CD4-positive, CD25-positive, alpha-beta regulatory T cell (primary cell): Measurements from ENCODE around the gene CEBPZ. TPM values are rescaled to one million over a fixed set of nuclear protein-coding genes. Genes with fewer than 3 reads are reported as not detected.
"Not testable (repeated sequence)": the region's sequence is repeated elsewhere in the genome, so short reads cannot be mapped to it uniquely, and the experiment has no call there.

Experiments
- ATAC-seq, 2 donors: fragments of 150-1000 bp; cut with Tn5 transposase; one replicate each; pipeline ENCODE4 v1.10.0; 2021; ENCODE audit warnings: low read depth in 2 of 2, moderate number of reproducible peaks in 2 of 2, moderate library complexity in 1 of 2
- DNase-seq, 3 donors: peaks; one replicate each; pipeline versions ENCODE4 v3.0.0 to v3.0.0-alpha.2; 2012 to 2022; ENCODE audit warnings: mixed read lengths in 1 of 3
- H3K27ac ChIP-seq: one replicate; pipeline ENCODE4 v1.7.0; 2013; ENCODE audit warnings: mild to moderate bottlenecking, low read length; ENCODE audit not compliant: insufficient read depth, poor library complexity, severe bottlenecking
- H3K27me3 ChIP-seq: one replicate; pipeline ENCODE4 v1.7.0; 2013; ENCODE audit warnings: low read length; ENCODE audit not compliant: control insufficient read depth, insufficient read depth
- H3K36me3 ChIP-seq: one replicate; pipeline ENCODE4 v1.7.0; 2013; ENCODE audit warnings: mild to moderate bottlenecking, low read length, moderate library complexity; ENCODE audit not compliant: control insufficient read depth, insufficient read depth
- H3K4me1 ChIP-seq: 2 replicates; pipeline ENCODE4 v1.7.0; 2013; ENCODE audit warnings: mild to moderate bottlenecking, low read length; ENCODE audit not compliant: insufficient read depth, control insufficient read depth, poor library complexity, severe bottlenecking
- H3K4me3 ChIP-seq: one replicate; pipeline ENCODE4 v1.7.0; 2013; ENCODE audit warnings: low read depth, mild to moderate bottlenecking, low read length, moderate library complexity
- H3K9me3 ChIP-seq, 2 experiments: 1 replicate in 1 of 2; 2 replicates in 1 of 2; pipeline ENCODE4 v1.7.0; 2013; ENCODE audit warnings: low read length in 2 of 2, mild to moderate bottlenecking in 1 of 2, moderate library complexity in 1 of 2; ENCODE audit not compliant: control insufficient read depth in 2 of 2
- H3K27ac Mint-ChIP-seq, 3 donors: one replicate each; pipeline ENCODE4 v1.8.0; 2020 to 2022; ENCODE audit warnings: mild to moderate bottlenecking in 3 of 3, mixed read lengths in 3 of 3, moderate library complexity in 2 of 3
- H3K27me3 Mint-ChIP-seq: one replicate; pipeline ENCODE4 v1.8.0; 2022; ENCODE audit warnings: mild to moderate bottlenecking, mixed read lengths
- H3K36me3 Mint-ChIP-seq: one replicate; pipeline ENCODE4 v1.8.0; 2020; ENCODE audit warnings: mixed read lengths
- H3K4me1 Mint-ChIP-seq, 4 donors: one replicate each; pipeline ENCODE4 v1.8.0; 2020 to 2022; ENCODE audit warnings: mixed read lengths in 4 of 4, mild to moderate bottlenecking in 1 of 4
- H3K4me3 Mint-ChIP-seq, 4 donors: one replicate each; pipeline ENCODE4 v1.8.0; 2020 to 2022; ENCODE audit warnings: mild to moderate bottlenecking in 4 of 4, mixed read lengths in 4 of 4, moderate library complexity in 3 of 4
- H3K9me3 Mint-ChIP-seq, 7 donors: one replicate each; pipeline ENCODE4 v1.8.0; 2020 to 2022; ENCODE audit warnings: mixed read lengths in 7 of 7, mild to moderate bottlenecking in 3 of 7, moderate library complexity in 2 of 7
- polyA plus RNA-seq, 4 donors: library from polyadenylated mRNA; unstranded; fragments of 300-500 nt; fragmentation: Illumina TruSeq; gene quantifications; one replicate each; pipeline ENCODE4 v1.2.3, GENCODE V29; 2021
- total RNA-seq: library from RNA; stranded (reverse); gene quantifications from one replicate; pipeline ENCODE4 v1.2.3, GENCODE V29; 2022

The CEBPZ gene
- total and polyA plus RNA-seq, 5 donors from 2014 or later = 25.1 to 64.2 (median 32.6) TPM

DNA sequence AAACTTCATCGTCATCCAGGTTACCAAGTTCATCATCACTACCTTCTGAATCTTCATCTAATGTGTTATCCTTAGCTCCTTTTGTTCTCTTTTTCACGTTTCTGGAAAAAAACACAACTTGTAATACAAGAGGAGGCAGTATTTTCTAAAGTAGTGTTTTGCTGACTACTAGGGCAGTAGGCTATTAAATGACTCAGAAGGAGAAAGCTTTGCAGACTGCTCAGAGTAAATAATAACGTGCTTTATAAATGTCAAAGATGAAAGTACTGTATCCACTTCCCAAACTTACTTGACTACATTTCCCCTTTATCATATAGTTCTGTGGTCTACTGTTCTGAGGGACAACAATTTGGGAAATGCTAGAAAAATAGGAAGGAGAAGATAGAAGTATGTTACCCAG lies 19.5 kb downstream of the CEBPZ start:
- ATAC-seq = no peak
- peaks cover 13 to 25% of the 10 kb centered on the region in 2 experiments for H3K9me3 ChIP-seq
- DNase-seq = no peak
- no peak overlapping the region for H3K27ac ChIP-seq
- H3K4me1 ChIP-seq = no peaks in the 10 kb centered on the region
- peaks cover 66% of the 10 kb centered on the region for H3K36me3 Mint-ChIP-seq
- H3K27ac Mint-ChIP-seq = peak overlapping the region in 2 of 3 donors; percentile 1 to 45
- no peaks in the 10 kb centered on the region for H3K27me3 Mint-ChIP-seq
- H3K9me3 Mint-ChIP-seq = peaks cover 2 to 35% (median 15%) of the 10 kb centered on the region in 7 donors
- no peaks in the 10 kb centered on the region for H3K27me3 ChIP-seq
- H3K4me3 Mint-ChIP-seq = no peak overlapping the region
- H3K4me1 Mint-ChIP-seq = peaks cover 17 to 39% (median 25%) of the 10 kb centered on the region in 4 donors
- no peak overlapping the region for H3K4me3 ChIP-seq
- H3K36me3 ChIP-seq = peaks cover 95% of the 10 kb centered on the region

DNA sequence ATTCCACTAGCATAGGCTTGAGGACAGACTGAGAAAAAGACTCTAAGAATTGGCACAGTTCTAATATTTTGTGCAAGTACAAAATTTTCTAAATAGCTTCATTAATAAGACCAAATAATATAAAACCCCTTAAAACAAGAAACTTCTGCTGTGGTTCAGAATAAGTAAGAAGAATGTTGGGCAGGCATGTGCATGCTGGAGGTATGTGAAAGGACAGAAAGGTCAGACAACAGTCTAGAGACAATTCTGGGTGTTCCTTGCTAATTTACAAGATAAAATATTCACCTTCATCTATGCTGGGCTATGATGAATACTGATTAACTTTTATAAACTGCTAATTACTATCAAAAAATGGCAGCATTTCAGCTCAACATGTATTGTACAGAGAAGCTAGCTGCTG lies 20.2 kb downstream of the CEBPZ start:
- no peak overlapping the region for H3K4me3 Mint-ChIP-seq
- H3K4me1 ChIP-seq = no peaks in the 10 kb centered on the region
- no peaks in the 10 kb centered on the region for H3K27me3 ChIP-seq
- no peak overlapping the region for H3K27ac ChIP-seq
- no peak overlapping the region for H3K4me3 ChIP-seq
- H3K36me3 Mint-ChIP-seq = peaks cover 66% of the 10 kb centered on the region
- H3K27me3 Mint-ChIP-seq = no peaks in the 10 kb centered on the region
- peaks cover 19 to 33% (median 25%) of the 10 kb centered on the region in 4 donors for H3K4me1 Mint-ChIP-seq
- H3K9me3 Mint-ChIP-seq = peaks cover 6 to 40% (median 19%) of the 10 kb centered on the region in 7 donors
- peaks cover 13 to 25% of the 10 kb centered on the region in 2 experiments for H3K9me3 ChIP-seq
- no peak for ATAC-seq
- H3K36me3 ChIP-seq = peaks cover 95% of the 10 kb centered on the region
- DNase-seq = no peak
- H3K27ac Mint-ChIP-seq = peak overlapping the region in 1 of 3 donors; percentile 1

DNA sequence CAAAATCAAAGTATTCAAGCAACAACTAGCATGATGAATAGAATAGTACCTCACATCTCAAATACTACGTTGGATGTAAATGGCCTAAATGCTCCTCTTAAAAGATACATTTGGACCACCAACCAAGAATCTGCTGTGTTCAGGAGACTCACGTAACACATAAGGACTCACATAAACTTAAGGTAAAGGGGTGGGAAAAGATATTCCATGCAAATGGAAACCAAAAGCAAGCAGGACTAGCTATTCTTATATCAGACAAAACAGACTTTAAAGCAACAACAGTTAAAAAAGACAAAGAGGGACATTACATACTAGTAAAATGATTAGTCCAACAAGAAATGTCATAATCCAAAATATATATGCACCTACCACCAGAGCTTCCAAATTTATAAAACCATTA lies 24.6 kb downstream of the CEBPZ start:
- H3K36me3 Mint-ChIP-seq = peaks cover 89% of the 10 kb centered on the region

DNA sequence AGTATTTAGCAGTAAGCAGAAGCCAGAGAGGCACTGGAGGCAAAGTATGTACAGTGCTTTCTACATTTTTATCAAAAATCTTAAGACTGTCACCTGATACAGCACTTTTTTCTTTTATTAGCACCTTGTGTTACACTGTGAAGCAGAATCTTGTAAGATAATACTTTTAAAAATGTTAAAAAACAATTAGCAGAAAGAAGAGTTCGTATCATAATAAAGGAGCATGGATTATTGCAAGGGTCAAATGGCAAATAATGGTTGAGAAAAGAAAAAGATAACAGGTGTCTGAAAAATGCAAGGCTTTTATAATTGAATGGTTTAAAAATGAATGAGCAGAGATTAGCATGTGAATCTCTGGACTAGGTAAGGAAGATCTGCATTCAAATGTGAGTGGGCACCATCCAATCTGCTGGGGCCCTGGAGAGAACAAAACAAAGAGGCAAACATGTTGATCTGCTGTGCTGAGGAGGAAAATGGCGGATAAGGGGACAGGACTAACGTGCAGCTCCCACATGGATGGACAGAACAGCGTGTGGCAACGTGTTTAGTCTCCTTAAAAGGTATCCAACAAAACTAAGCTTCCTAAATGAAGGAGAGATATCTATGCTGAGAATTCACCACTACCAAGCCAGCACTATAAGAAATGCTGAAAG lies 25.6 kb downstream of the CEBPZ start:
- Mint-ChIP-seq H3K4me1 (peaks cover 32 to 47% (median 38%) of the 10 kb centered on the region in 4 donors), H3K27me3 (no peaks in the 10 kb centered on the region), H3K9me3 (peaks cover 6 to 49% (median 19%) of the 10 kb centered on the region in 7 donors), H3K27ac (no peak overlapping the region), H3K36me3 (peaks cover 87% of the 10 kb centered on the region), H3K4me3 (no peak overlapping the region)
- H3K4me3 ChIP-seq = no peak overlapping the region
- H3K36me3 ChIP-seq = peaks cover 97% of the 10 kb centered on the region
- DNase-seq (no peak), ATAC-seq (no peak)
- H3K27ac ChIP-seq = no peak overlapping the region
- peaks cover 14 to 32% of the 10 kb centered on the region in 2 experiments for H3K9me3 ChIP-seq
- H3K4me1 ChIP-seq = peaks cover 3% of the 10 kb centered on the region
- H3K27me3 ChIP-seq = no peaks in the 10 kb centered on the region

More for the DNA sequence above, 24.6 kb downstream of the CEBPZ start:
- H3K27me3 Mint-ChIP-seq, H3K4me3 ChIP-seq, DNase-seq, ATAC-seq, H3K4me1 ChIP-seq, H3K27me3 ChIP-seq, H3K4me3 Mint-ChIP-seq, H3K27ac ChIP-seq: not testable (repeated sequence)
- Mint-ChIP-seq H3K4me1 (peaks cover 27 to 38% (median 33%) of the 10 kb centered on the region in 4 donors), H3K27ac (peak overlapping the region in 2 of 3 donors; percentile 0 to 22), H3K9me3 (peaks cover 6 to 49% (median 19%) of the 10 kb centered on the region in 7 donors)
- H3K9me3 ChIP-seq = peaks cover 14 to 32% of the 10 kb centered on the region in 2 experiments
- H3K36me3 ChIP-seq = peaks cover 97% of the 10 kb centered on the region

DNA sequence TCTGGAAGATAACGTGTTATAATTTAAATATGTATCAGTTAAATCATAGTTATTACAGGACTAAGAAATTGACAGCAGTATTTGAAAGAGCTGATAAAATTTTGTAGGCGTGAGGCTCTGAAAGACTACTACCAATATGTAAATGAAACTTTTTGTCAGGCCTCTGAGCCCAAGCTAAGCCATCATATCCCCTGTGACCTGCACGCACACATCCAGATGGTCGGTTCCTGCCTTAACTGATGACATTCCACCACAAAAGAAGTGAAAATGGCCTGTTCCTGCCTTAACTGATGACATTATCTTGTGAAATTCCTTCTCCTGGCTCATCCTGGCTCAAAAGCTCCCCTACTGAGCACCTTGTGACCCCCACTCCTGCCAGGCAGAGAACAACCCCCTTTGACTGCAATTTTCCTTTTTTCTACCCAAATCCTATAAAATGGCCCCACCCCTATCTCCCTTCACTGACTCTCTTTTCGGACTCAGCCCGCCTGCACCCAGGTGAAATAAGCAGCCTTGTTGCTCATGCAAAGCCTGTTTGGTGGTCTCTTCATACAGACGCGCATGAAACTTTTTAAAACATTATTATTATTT lies 26.2 kb downstream of the CEBPZ start:
- H3K27ac ChIP-seq, H3K4me3 Mint-ChIP-seq, H3K27me3 ChIP-seq, ATAC-seq, DNase-seq, H3K4me3 ChIP-seq, H3K4me1 ChIP-seq, H3K27ac Mint-ChIP-seq, H3K27me3 Mint-ChIP-seq: not testable (repeated sequence)
- Mint-ChIP-seq H3K36me3 (peaks cover 80% of the 10 kb centered on the region), H3K9me3 (peaks cover 6 to 44% (median 19%) of the 10 kb centered on the region in 7 donors), H3K4me1 (peaks cover 36 to 47% (median 41%) of the 10 kb centered on the region in 4 donors)
- Histone ChIP-seq H3K9me3 (peaks cover 14 to 29% of the 10 kb centered on the region in 2 experiments), H3K36me3 (peaks cover 91% of the 10 kb centered on the region)

DNA sequence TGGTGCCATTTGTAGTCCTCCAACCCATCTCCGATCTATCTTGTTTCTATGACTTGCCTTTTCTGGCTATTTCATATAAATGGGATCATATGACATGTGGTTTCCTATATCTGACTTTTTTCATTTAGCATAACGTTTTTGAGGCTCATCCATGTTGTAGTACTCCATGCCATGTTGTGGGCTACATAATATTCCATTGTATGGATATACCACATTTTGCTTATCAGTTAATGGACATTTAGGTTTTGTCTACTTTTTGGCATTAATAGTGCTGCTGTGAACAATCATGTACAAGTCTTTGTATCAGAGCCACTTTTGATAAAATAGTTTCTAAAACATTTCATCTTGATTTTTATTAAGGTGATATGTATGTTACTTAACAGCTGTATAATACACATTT lies 27.7 kb downstream of the CEBPZ start:
- Mint-ChIP-seq H3K27me3 (no peaks in the 10 kb centered on the region), H3K27ac (no peak overlapping the region), H3K36me3 (peaks cover 65% of the 10 kb centered on the region), H3K9me3 (peaks cover 6 to 31% (median 19%) of the 10 kb centered on the region in 7 donors), H3K4me1 (peaks cover 40 to 54% (median 45%) of the 10 kb centered on the region in 4 donors), H3K4me3 (no peak overlapping the region)
- ATAC-seq = no peak
- Histone ChIP-seq H3K27ac (no peak overlapping the region), H3K9me3 (peaks cover 10 to 15% of the 10 kb centered on the region in 2 experiments), H3K27me3 (no peaks in the 10 kb centered on the region), H3K4me3 (no peak overlapping the region), H3K36me3 (peaks cover 78% of the 10 kb centered on the region), H3K4me1 (peaks cover 7% of the 10 kb centered on the region)
- DNase-seq = no peak

DNA sequence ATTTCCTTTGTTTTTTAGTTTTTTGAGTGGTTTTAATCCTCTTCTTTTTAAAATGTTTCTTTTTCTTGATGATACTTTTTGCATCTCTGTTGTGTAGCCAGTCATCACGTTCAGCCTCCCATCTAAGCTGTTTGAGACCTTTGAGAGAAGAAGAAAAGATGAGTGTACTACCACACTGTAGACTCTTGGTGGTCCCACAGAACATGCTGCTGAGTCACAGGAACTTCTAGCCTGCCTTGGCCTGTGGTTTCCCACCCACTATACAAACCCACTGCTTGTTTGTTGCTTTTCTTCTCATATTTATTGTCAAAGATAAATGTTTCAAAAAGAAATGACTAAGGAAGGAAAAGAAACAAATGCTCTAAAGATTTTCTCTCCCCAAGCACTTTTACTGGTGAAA lies 29.6 kb downstream of the CEBPZ start:
- Mint-ChIP-seq H3K27ac (peak overlapping the region in 1 of 3 donors; percentile 75), H3K36me3 (peaks cover 46% of the 10 kb centered on the region), H3K27me3 (no peaks in the 10 kb centered on the region), H3K4me3 (peak overlapping the region in 2 of 4 donors; percentile 3 to 38), H3K4me1 (peaks cover 33 to 50% (median 39%) of the 10 kb centered on the region in 4 donors), H3K9me3 (peaks cover 0 to 12% (median 8%) of the 10 kb centered on the region in 7 donors)
- ATAC-seq (no peak), DNase-seq (no peak)
- Histone ChIP-seq H3K27ac (peak overlapping the region; percentile 3), H3K9me3 (peaks cover 2 to 7% of the 10 kb centered on the region in 2 experiments), H3K36me3 (peaks cover 60% of the 10 kb centered on the region), H3K4me3 (no peak overlapping the region), H3K27me3 (no peaks in the 10 kb centered on the region), H3K4me1 (peaks cover 23% of the 10 kb centered on the region)
